HG03565 (cell line): Measurements from ENCODE around the gene TTYH2.

ENCODE experiments used
- ATAC-seq: cut with Tn5 transposase; IDR thresholded peaks from one replicate; pipeline ENCODE4 v1.9.1; 2021; ENCODE audit warnings: mild to moderate bottlenecking, moderate library complexity; ENCODE audit not compliant: unreplicated experiment

The TTYH2 gene

DNA sequence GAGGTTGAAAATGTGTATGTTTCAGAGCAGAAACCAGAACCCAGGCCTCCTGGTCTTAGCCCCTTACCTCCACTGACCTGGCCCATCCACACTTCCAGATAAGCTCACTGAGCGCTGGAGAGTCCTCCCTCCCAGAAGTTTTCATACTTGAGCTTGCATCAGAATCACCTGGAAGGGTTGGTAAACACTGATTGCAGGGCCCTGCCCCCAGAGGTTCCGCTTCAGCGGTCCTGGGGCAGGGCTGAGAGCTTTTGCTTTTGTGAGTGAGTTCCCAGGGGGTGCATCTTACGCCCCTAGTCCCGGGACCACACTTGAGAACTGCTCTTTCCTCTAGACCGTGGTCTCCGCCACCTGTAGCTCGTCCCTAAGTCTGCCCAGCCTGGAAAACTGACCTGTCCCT lies 20.6 kb downstream of the TTYH2 start:
- ATAC-seq = no peak

DNA sequence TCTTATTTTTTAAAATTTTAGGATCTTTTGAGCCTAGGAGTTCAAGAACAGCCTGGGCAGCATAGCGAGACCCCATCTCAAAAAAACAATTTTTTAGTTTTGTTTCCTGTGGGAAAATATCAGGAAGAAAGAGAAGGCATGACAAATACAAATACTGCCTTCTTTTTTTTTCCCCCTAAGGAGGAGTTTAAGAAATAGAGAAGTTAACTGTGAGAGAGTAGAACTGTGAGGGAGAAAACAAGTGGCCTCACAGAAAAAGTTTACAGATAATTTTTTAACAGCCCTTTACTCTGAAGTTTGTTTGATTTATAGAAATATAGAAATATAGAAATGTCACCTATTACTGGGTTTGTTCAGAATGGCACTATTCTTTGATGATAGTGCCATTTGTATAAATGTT lies 21.1 kb downstream of the TTYH2 start:
- ATAC-seq = no peak

DNA sequence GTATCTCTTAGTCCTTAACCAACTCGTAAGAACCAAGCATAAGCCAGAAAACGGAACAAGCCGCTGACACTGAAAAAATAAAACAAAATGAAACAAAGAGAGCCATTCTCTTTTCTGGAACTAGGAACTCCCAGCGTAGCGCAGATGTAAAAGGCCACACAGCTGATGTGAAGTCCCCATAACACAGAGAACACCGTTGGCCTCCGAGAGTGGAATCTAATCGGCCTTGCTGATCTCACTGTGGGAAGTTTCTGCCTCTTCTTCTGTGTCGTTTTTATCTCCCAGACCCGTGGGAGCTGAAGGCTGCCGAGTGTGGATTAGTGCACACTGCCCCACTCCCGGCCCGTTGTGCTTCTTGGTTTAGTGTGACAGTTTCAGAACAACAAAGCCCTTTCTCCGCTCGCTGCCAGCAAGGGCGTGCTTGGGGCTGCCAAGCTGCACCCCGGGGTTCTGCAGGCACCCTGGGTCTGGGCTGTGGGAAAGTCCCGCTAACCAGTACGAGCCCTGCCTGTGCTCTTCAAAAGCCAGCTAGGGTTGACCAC lies 21.7 kb downstream of the TTYH2 start:
- no peak for ATAC-seq

DNA sequence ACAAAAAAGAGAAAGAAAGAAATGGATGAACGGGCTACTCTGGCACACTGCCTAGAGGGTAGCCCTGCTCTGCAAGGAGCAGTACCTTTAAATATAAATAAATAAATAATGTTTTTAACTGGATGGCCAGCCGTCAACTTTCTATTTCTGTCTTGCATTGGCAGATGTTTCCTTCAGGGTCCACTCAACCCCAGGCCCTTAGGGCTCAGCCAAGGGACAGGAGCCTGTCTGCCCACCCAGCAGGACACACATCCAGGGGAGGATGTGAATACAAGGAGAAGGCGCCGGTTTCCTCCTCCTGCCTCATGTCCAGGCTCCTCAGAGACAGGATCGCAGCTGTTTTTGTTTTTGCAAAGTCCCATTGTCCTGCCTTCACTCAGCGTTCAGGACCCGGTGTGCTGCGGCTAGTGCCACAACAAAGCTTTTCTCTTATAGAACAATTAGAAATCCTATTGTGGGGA lies 22.6 kb downstream of the TTYH2 start:
- ATAC-seq = no peak

DNA sequence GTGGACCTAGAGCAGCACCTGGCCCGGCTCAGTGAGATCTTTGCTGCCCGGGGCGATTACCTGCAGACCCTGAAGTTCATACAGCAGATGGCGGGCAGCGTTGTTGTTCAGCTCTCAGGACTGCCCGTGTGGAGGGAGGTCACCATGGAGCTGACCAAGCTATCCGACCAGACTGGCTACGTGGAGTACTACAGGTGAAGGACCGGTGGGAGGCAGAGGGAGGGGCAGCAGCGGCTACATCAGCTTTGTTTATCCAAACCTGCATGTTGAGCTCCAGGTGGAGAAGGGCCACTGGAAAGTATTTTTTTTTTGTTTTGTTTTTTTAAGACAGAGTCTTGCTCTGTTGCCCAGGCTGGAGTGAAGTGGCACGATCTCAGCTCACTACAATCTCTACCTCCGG lies 23.9 kb downstream of the TTYH2 start:
- ATAC-seq = no peak

DNA sequence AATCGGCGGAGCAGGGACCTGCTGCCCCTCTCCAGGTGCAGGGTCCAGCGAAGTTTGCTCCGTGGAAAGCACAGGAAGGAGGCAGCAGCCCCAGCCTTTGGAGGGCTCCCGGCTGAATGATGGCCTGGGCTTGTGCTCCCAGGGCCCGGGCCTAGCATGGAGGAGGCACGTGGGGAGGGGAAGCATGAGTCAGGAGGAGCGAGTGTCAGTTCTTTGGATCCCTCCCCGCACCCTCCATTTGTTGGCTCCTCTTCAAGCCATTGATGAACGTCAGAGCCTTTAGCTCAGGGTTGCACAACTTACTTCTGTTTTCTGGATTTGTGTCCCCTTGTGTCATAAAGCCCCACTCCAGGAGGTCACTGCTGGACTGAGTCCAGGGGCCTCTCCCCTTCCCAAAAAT lies 25.8 kb downstream of the TTYH2 start:
- no peak for ATAC-seq

DNA sequence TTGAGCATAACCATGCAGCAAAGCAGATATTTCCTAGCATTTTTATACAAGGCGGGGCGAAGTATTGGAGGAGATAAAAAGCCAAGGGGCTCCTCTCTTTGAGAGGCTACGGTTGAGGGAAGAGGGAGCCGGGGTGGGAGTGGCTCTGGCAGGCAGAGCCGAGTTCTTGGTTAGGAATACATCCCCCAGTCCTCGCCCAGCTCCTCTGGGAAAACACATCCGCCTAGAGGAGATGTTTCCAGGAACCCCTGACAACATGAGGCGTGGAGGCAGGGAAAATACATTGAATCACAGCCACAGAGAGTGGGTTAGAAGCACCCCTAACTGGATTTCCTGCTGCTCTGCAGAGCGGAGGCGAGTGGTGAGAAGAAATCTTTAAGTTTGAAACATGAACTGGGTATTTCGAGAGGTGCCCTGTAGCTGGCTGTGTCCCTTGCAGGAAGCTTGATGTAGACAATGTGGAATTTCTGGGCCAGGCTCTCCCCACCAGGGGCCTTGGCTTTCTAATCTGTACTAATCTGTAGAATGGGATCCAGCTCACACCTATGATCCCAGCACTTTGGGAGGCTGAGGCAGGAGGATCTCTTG lies 27.3 kb downstream of the TTYH2 start:
- ATAC-seq = no peak

DNA sequence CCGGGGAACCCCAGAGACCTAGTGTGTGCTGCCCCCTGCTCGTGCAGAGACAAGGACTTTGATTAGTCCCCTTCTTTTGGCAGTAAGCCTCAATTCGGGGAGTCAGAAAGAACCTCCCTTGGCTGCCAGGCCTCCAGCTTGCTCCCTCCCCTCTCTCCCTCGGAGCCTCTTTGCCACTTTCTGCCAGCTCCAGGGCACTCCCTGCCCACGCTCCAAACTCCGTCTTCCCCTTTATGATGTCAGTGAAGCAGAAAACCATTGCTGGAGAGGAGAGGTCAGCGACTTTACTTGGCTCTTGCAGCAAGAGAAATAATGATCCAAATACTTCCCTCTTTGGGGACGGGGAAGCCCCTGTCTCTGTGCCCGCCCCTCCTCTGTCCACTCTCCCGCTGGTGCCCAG lies 28.1 kb downstream of the TTYH2 start:
- no peak for ATAC-seq

DNA sequence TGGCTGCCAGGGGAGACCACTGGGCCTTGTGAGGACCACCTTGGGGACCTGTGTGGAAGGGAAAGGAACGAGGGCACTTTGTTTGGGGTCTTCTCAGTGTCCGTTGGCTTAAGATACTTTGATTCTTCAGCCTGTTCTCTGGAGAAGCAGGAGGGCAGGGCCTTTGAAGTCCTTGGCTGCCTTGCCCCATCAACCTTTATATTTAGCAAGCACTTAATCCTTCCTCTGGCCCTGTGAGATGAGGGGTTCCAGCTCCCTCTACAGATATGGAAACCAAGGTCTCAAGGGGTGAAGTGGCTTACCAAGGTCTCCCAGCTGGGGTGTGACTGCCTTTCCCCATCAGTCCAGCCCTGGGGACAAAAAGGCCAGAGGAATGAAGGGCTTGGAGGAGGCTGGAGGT lies 28.5 kb downstream of the TTYH2 start:
- no peak for ATAC-seq

DNA sequence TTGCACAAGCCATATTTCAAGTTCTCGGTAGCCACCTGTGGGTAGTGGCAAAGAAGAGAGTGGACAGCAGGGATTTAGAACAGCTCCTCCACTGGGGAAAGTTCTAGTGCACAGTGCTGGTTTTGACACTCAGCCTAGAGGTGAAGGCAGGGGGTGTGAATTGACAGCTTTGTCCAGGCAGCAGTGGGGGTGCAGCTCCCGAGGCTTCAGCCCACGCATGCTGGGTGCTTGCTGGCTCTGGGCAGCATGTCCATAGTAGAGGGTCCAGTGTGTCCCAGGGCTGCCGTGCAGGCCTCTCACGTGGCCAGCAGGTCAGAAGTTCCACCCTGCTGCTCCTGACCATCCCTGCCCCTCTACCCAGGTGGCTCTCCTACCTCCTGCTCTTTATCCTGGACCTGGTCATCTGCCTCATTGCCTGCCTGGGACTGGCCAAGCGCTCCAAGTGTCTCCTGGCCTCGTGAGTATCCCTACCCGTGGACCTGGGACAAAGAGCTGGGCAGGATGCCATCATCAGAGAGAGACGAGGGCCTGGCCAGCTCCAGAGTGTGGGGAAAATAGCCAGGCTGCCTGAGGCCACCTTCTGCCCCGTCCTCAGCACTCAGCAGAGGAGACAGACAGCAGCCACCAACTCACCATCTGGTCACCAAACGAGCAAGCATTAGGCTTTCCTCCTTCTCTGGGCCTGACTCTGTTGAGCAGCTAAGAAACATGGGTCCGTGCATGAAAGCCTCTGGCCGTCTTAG lies 29.8 kb downstream of the TTYH2 start:
- no peak for ATAC-seq

DNA sequence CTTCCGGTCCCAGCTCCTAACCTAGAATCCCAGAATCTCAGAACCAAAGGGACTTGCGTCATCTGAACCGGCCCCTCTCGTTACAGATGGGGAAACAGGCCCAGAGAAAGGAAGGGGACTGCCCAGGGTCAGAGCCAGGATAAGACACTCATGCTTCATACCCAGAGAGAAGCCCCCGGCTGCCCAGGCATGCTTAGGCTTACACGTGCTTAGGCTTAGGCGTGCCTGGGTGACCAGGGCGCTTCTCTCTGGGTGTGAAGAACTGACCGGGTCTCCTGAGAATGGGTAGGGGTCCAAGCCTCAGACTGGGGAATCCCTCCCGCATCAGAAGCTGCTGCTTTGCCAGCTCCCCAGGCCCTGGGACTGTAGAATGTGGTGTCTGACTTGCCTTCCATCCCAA lies 30.8 kb downstream of the TTYH2 start:
- ATAC-seq = no peak

DNA sequence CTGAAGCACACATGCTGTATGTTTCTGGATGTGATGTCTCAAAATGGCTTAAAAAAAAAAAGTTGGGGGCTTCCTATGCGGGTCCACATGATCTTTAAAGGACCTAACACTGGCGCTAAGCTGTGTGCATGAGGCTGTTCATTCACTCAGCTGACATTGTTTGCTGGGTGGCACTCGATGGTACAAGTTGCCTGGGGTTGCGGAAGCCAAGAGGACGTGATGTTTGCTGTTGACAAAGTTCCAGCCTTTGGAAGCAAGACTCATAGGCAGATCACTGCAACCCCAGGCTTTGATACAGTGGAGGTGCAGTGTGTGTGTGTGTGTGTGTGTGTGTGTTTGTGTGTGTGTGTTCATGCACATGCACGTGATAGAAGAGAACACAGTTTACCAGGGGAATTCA lies 31.2 kb downstream of the TTYH2 start:
- no peak for ATAC-seq

DNA sequence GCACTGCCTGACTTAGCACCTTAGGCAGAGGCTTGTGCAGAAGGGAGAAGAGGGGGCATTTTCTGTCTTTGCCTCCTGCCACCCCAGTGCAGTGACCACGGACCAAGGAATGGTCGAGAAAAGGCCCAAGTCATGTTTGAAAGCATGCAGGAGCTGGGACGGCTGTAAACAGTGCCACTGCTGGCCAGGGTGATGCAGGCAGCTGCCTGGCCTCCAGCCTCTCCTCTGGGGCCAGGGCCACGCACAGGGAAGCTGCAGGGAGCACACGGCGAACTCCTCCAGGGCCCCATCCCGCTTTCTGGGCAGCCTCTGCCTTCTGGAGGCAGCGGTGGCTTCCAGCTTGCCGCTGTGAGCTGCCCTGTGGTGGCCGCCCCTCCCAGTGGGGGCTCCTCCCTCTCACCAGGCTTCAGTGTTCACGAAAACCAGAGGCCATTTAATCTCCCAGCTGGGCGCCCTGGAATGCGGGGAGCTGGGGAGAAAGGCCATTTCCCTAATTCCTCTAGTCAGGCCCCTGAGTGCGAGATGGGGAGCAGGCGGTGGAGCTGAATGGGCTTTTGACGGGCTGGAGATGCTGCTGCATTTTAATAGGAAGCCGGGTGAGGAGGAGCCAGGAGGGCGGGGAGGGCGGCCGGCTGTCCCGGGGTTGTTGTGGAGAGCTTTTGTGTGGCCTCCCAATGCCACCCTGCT lies 31.9 kb downstream of the TTYH2 start:
- no peak for ATAC-seq

DNA sequence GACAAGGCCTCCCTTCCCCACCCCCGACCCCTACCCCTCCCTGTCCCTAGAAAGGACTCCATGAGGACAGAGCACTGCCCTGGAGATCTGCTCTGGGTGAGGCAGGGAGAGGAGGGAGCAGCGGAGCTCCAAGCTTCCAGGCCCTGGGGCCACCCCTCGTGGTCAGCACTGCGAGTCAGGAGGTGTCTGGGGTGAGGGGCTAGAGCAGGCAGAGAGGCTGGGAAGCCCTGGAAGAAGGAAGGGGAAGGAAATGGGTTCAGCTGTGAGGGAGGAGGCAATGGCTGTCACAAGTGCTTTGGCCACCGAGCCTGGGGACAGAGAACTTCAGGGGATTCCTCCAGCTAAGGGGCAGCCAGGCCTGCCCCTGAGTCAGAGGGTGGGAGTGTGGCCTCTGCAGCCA lies 32.5 kb downstream of the TTYH2 start:
- ATAC-seq = no peak

DNA sequence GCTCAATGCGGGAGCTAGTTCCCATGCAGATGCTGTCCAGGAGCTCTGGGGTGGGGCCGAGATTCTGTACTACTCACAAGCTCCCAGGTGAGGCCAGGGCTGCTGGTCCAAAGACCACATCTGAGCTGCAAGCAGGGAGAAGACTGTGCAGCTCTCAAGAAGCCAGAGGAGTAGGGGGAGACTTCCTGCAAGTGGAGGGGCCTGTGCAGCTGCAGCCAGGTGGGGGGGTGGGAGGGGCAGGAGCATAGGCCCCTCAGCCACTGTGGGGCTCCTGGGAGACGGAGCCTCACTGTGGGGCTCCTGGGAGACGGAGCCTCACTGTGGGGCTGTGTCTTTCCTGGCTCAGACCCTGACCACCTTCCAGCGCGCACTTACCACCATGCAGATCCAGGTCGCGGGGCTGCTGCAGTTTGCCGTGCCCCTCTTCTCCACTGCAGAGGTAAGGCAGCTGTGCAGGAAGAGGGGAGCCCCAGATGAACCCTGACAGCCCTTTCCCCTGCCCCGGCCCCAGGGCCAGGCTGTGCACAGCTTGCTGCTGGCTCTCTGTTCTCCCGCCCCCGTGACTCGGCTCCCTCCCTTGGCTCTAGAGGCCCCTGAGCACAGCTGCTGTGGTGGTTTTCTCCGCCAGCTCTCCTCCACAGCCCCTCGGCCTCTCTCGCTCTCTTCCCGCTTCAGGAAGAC lies 36.4 kb downstream of the TTYH2 start:
- no peak for ATAC-seq

DNA sequence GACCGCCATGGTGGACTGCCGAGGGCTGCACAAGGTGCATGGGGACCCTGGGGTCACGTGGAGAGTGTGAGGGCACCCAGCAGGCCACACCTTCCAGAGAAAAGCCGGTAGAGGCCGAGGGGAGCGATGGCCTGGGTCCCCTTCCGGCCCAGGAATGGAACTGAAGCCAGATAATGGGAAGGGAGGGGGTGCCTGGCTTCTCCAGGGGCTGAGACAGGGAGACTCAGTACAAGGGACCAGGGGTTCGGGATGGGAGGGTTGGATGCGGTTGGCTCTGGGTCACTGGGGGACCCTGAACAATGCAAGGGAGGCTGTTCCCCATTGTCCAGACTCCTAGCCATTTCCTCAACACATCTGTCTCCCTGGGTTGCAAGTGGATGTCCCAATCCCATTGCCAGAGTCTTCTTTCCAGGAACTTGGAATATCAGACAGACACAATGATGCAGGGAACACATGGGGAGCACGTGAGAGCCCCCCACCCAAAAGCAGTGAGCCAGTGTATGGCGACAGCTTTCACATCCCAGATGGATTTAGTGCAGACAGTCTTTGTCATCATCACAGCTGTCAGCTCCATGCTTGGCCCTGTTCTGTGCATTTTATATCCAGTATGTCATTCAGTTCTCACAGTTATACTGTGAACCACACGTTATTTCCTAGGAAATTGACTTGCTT lies 37.1 kb downstream of the TTYH2 start:
- no peak for ATAC-seq

DNA sequence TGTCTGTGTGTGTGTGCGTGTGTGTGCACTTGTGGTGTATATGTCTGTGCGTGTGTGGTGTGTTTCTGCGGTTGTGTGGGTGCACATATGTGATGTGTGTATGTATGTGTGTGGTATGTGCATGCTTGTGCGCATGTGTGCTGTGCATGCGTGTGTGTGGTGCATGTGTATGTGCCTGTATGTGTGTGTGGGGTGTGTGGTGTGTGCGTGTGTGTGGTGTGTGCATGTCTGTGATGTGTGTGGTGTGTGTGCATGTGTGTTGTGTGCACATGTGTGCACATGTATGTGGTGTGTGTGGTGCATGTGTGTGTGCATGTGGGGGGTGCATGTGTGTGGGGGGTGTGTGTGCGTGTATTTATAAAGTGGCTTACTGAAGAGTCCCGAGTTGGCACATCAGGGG lies 37.7 kb downstream of the TTYH2 start:
- ATAC-seq = no peak

DNA sequence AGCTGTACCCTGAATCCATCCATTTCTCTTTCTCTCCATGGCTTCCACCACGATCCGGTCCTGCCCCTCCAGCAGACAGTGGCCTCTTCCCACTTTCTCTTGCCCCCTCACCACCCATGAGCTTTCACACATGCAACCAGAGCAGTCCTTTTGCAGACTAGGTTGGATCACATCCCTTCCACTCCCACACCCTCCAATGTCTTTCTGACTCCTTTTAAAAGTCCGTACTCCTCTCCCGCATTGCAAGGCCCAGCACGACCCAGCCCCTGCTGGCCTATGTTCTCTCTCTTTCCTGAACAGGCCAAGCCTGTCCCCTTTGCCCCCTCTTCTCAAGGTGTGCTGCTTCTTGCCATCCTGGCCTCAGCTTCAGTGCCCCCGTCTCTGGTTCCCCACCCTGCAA lies 38.2 kb downstream of the TTYH2 start:
- ATAC-seq = no peak

DNA sequence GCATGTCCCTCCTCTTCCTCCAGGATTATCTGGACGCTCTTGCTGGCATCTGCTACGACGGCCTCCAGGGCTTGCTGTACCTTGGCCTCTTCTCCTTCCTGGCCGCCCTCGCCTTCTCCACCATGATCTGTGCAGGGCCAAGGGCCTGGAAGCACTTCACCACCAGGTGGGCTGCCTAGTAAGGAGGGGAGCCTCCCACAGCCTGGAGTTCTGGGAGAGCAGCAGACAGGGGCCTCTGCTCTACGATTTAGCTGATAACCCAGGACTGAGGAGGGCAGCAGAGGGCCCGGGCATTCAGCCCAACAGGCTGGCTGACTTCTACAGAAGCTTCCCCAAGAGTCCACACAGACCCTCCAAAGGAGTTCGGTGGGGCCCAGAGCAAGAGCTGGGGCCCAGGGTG lies 38.8 kb downstream of the TTYH2 start:
- ATAC-seq = no peak

DNA sequence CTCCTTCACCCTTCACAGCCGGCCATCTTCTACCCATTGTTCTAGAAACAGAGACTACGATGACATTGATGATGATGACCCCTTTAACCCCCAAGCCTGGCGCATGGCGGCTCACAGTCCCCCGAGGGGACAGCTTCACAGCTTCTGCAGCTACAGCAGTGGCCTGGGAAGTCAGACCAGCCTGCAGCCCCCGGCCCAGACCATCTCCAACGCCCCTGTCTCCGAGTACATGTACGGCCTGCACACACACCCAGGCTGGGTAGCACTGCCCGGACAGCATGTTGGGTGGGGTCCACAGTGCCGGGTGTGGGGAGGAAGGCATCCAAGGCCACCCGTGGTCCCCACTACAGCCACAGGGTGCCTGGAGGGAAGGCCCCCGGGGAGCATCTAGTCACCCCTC lies 39.7 kb downstream of the TTYH2 start:
- ATAC-seq = no peak

DNA sequence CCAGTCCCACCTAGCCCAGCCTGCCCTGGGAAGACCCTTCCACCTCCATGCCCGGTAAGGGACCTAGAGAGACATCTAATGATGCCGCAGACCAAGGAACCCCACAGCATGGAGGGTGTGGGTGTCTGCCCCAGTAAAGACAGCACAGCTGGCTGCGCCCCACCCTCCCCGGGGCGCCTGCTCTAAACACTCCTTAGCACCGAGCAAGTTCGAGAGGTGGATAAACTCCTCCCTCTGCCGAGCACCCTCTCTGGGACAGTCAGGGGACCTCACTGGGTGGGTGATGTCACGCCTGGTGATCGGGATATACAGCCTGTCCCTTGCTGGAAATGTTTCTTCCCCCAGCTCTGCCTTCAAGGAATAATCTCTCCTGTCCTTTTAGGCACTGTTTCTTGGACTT lies 43.9 kb downstream of the TTYH2 start:
- ATAC-seq = no peak
